CD14-positive monocyte (primary cell): ENCODE data around the gene LGALSL. TPM values are rescaled to one million over a fixed set of nuclear protein-coding genes. Genes with fewer than 3 reads are reported as not detected.

Experiments used
- DNase-seq, 3 donors: peaks; one replicate each; pipeline ENCODE4 v3.0.0-alpha.2; 2011 to 2022
- H2AFZ ChIP-seq: 2 replicates; pipeline ENCODE4 v1.6.0; 2012; ENCODE audit warnings: mild to moderate bottlenecking, low read depth, low read length, inconsistent platforms; ENCODE audit not compliant: insufficient read depth, poor library complexity, severe bottlenecking
- H3K27ac ChIP-seq, 2 donors: 1 replicate in 1 of 2; 2 replicates in 1 of 2; pipeline ENCODE4 v1.5.1; 2012 to 2013; ENCODE audit warnings: low read length in 2 of 2, control low read depth in 1 of 2, inconsistent platforms in 1 of 2, low read depth in 1 of 2, mild to moderate bottlenecking in 1 of 2
- H3K27me3 ChIP-seq, 2 donors: one replicate each; pipeline versions ENCODE4 v1.6.0 to v1.6.1; 2011 to 2013; ENCODE audit warnings: low read length in 2 of 2; ENCODE audit not compliant: control insufficient read depth in 2 of 2, insufficient read depth in 2 of 2
- H3K36me3 ChIP-seq, 2 donors: replicated peaks in 1 of 2; 1 replicate in 1 of 2; 2 replicates in 1 of 2; pipeline versions ENCODE4 v1.5.1 to v1.6.1; 2012 to 2013; ENCODE audit warnings: low read length in 2 of 2, control low read depth in 1 of 2, inconsistent platforms in 1 of 2, mild to moderate bottlenecking in 1 of 2; ENCODE audit not compliant: insufficient read depth in 2 of 2, control insufficient read depth in 1 of 2
- H3K4me1 ChIP-seq, 2 donors: 1 replicate in 1 of 2; 2 replicates in 1 of 2; pipeline versions ENCODE4 v1.5.1 to v1.6.1; 2012 to 2013; ENCODE audit warnings: low read length in 2 of 2, control low read depth in 1 of 2, inconsistent platforms in 1 of 2, mild to moderate bottlenecking in 1 of 2, moderate library complexity in 1 of 2; ENCODE audit not compliant: insufficient read depth in 2 of 2, control insufficient read depth in 1 of 2
- H3K4me2 ChIP-seq: replicated peaks from 2 replicates; pipeline ENCODE3; 2012; ENCODE audit warnings: low read length, moderate library complexity, mild to moderate bottlenecking; ENCODE audit not compliant: poor library complexity, severe bottlenecking; ENCODE audit errors: extremely low read depth
- H3K4me3 ChIP-seq, 3 experiments: fragments of 200-600 bp in 1 of 3; sonication (generic) in 1 of 3; replicated peaks in 1 of 3; 1 replicate in 2 of 3; 2 replicates in 1 of 3; pipeline ENCODE4 v1.5.1; 2011 to 2013; ENCODE audit warnings: low read length in 3 of 3, mild to moderate bottlenecking in 3 of 3, control low read depth in 2 of 3, low read depth in 2 of 3, inconsistent platforms in 1 of 3, moderate library complexity in 1 of 3
- H3K79me2 ChIP-seq: 2 replicates; pipeline ENCODE4 v1.6.0; 2012; ENCODE audit warnings: mild to moderate bottlenecking, control low read depth, inconsistent platforms, low read length, moderate library complexity; ENCODE audit not compliant: insufficient read depth
- H3K9ac ChIP-seq: 2 replicates; pipeline ENCODE4 v1.6.0; 2017; ENCODE audit warnings: low read length, mild to moderate bottlenecking; ENCODE audit not compliant: insufficient read depth, poor library complexity, severe bottlenecking
- H3K9me3 ChIP-seq, 2 donors: replicated peaks in 1 of 2; 1 replicate in 1 of 2; 2 replicates in 1 of 2; pipeline versions ENCODE4 v1.5.1 to v1.6.1; 2012 to 2013; ENCODE audit warnings: low read length in 2 of 2, control low read depth in 1 of 2; ENCODE audit not compliant: control insufficient read depth in 1 of 2, insufficient read depth in 1 of 2
- H4K20me1 ChIP-seq: 2 replicates; pipeline ENCODE4 v1.6.0; 2012; ENCODE audit warnings: mild to moderate bottlenecking, low read length, control low read depth, moderate library complexity; ENCODE audit not compliant: insufficient read depth
- H3K27ac Mint-ChIP-seq, 7 donors: one replicate each; pipeline ENCODE4 v1.8.0; 2020; ENCODE audit warnings: mild to moderate bottlenecking in 7 of 7, mixed read lengths in 7 of 7, moderate library complexity in 6 of 7, inconsistent platforms in 2 of 7
- H3K27me3 Mint-ChIP-seq, 3 donors: one replicate each; pipeline ENCODE4 v1.8.0; 2021 to 2022; ENCODE audit warnings: low read depth in 3 of 3, mild to moderate bottlenecking in 3 of 3, mixed read lengths in 3 of 3, moderate library complexity in 3 of 3, inconsistent platforms in 1 of 3
- H3K36me3 Mint-ChIP-seq, 2 donors: one replicate each; pipeline ENCODE4 v1.8.0; 2020; ENCODE audit warnings: mixed read lengths in 2 of 2, inconsistent platforms in 1 of 2, mild to moderate bottlenecking in 1 of 2
- H3K4me1 Mint-ChIP-seq: one replicate; pipeline ENCODE4 v1.8.0; 2020; ENCODE audit warnings: mild to moderate bottlenecking, mixed read lengths
- H3K4me3 Mint-ChIP-seq, 2 donors: one replicate each; pipeline ENCODE4 v1.8.0; 2020; ENCODE audit warnings: mild to moderate bottlenecking in 2 of 2, mixed read lengths in 2 of 2, moderate library complexity in 1 of 2
- H3K9me3 Mint-ChIP-seq, 7 donors: one replicate each; pipeline ENCODE4 v1.8.0; 2020 to 2022; ENCODE audit warnings: mixed read lengths in 7 of 7, mild to moderate bottlenecking in 6 of 7, moderate library complexity in 6 of 7, inconsistent platforms in 2 of 7
- CTCF ChIP-seq: fragments of 200-600 bp; IDR thresholded peaks from one replicate; pipeline ENCODE4 v1.8.0; 2022; ENCODE audit warnings: antibody characterized with exemption, mild to moderate bottlenecking
- WGBS: methylation state at CpG from one replicate; pipeline ENCODE4 v1.1.5; 2013; ENCODE audit warnings: missing lambda C conversion rate; ENCODE audit not compliant: insufficient coverage; 5-methylcytosine and 5-hydroxymethylcytosine counted together
- intact Hi-C, 2 donors: fragments of 100-400 bp; cut with micrococcal nuclease; formaldehyde crosslinking; loops; one replicate each; pipeline versions ENCODE4 v1.15.0 to v1.15.1; 2023
- polyA plus RNA-seq, 3 donors: library from polyadenylated mRNA; depleted of rRNA in 1 of 3; unstranded in 2 of 3; stranded (reverse) in 1 of 3; fragments of 300-500 nt in 2 of 3; fragments of >200 nt in 1 of 3; fragmentation: Illumina TruSeq in 2 of 3; gene quantifications; 1 replicate in 2 of 3; 2 replicates in 1 of 3; pipeline ENCODE4 v1.2.3, GENCODE V29; 2012 to 2021

Gene LGALSL
- polyA plus RNA-seq, 3 donors = 0.04 to 0.30 (median 0.22) TPM

- no peak overlapping the region for H3K4me3 ChIP-seq
- no peaks in the 10 kb centered on the region for H3K4me1 ChIP-seq
- peaks cover 0 to 3% (median 2%) of the 10 kb centered on the region in 3 donors for H3K27me3 Mint-ChIP-seq
- H3K9ac ChIP-seq = no peak overlapping the region
- no peaks in the 10 kb centered on the region for H3K9me3 Mint-ChIP-seq
- H3K27ac ChIP-seq = no peak overlapping the region
- no peak overlapping the region for H3K27ac Mint-ChIP-seq
- no peaks in the 10 kb centered on the region for H3K9me3 ChIP-seq
- no peaks in the 10 kb centered on the region for H3K36me3 Mint-ChIP-seq
- no peak overlapping the region for H2AFZ ChIP-seq
- WGBS = 81% methylated on average over 2 of the region's 5 CpGs
- TF ChIP-seq CTCF = no peak
- intact Hi-C loops = loop anchor here in 1 of 2 donors (10.0 kb wide), 1 partner anchor 427 kb away; no protein-coding TSS in a partner anchor
- no peak for DNase-seq
- H4K20me1 ChIP-seq = no peaks in the 10 kb centered on the region
- no peaks in the 10 kb centered on the region for H3K79me2 ChIP-seq
- H3K4me1 Mint-ChIP-seq = peaks cover 3% of the 10 kb centered on the region
- H3K4me3 Mint-ChIP-seq = no peak overlapping the region
- H3K27me3 ChIP-seq = no peaks in the 10 kb centered on the region
- H3K36me3 ChIP-seq = no peaks in the 10 kb centered on the region
- H3K4me2 ChIP-seq = no peak overlapping the region
Observed at GRCh38 chr2:64481665-64482064, 27.7 kb downstream of the LGALSL start.

- Mint-ChIP-seq H3K36me3 (no peaks in the 10 kb centered on the region), H3K4me1 (peaks cover 3% of the 10 kb centered on the region), H3K9me3 (no peaks in the 10 kb centered on the region), H3K4me3 (no peak overlapping the region), H3K27me3 (peaks cover 0 to 3% (median 2%) of the 10 kb centered on the region in 3 donors), H3K27ac (no peak overlapping the region)
- no peaks in the 10 kb centered on the region for H3K79me2 ChIP-seq
- H2AFZ ChIP-seq = no peak overlapping the region
- DNase-seq = no peak
- H3K9me3 ChIP-seq = no peaks in the 10 kb centered on the region
- WGBS = 100% methylated on average over 1 of the region's 1 CpG
- H3K4me2 ChIP-seq = no peak overlapping the region
- H3K27ac ChIP-seq = no peak overlapping the region
- TF ChIP-seq CTCF = no peak
- H3K4me1 ChIP-seq = no peaks in the 10 kb centered on the region
- no peaks in the 10 kb centered on the region for H4K20me1 ChIP-seq
- H3K27me3 ChIP-seq = no peaks in the 10 kb centered on the region
- no peaks in the 10 kb centered on the region for H3K36me3 ChIP-seq
- H3K4me3 ChIP-seq = no peak overlapping the region
- H3K9ac ChIP-seq = no peak overlapping the region
- intact Hi-C loops = loop anchor here in 1 of 2 donors (10.0 kb wide), 1 partner anchor 427 kb away; no protein-coding TSS in a partner anchor
Observed at GRCh38 chr2:64482243-64482642, 28.3 kb downstream of the LGALSL start.
